K562 (cell line): ENCODE measurements around the gene PDZK1IP1. TPM values are rescaled to one million over a fixed set of nuclear protein-coding genes. Genes with fewer than 3 reads are reported as not detected.

Experiments
- ATAC-seq: fragments of 200-7000 bp; cut with Tn5 transposase; 3 replicates; pipeline ENCODE4 v1.9.1; 2020; ENCODE audit warnings: moderate library complexity
- BruUV-seq: library from RNA; stranded (reverse); fragments of 400-500 nt; replicated peaks from 2 replicates; lab custom pipeline; 2021; lab: Mats Ljungman, UMichigan
- CTCF ChIA-PET: fragments of 300-600 bp; formaldehyde crosslinking; extraction: SDS; loops from one replicate; lab custom pipeline; 2021; ENCODE audit warnings: low intra/inter-chr PET ratio; lab: Yijun Ruan, JAX
- POLR2A ChIA-PET: fragments of 300-600, 350-650 bp; sonication (Branson Sonifier 250); formaldehyde crosslinking; extraction: SDS; loops from one replicate; lab custom pipeline; 2021; ENCODE audit warnings: antibody characterized with exemption, inconsistent platforms; lab: Yijun Ruan, JAX
- DNase-seq, 4 experiments: peaks; one replicate each; pipeline versions ENCODE4 v3.0.0 to v3.0.0-alpha.2; 2011 to 2018; ENCODE audit warnings: low spot score in 3 of 4, mixed read lengths in 3 of 4; ENCODE audit errors: extremely low read depth in 1 of 4
- FAIRE-seq: peaks from 2 replicates; lab custom pipeline; 2011; peaks lifted over from hg19 to GRCh38; lab: Jason Lieb, UNC
- H2AFZ ChIP-seq: 2 replicates; pipeline ENCODE4 v1.6.0; 2011; ENCODE audit warnings: low read depth, low read length, control low read depth, inconsistent platforms
- H3K27ac ChIP-seq: fragments of 200-600 bp; 3 replicates; pipeline ENCODE4 v1.8.0; 2011; ENCODE audit warnings: low read depth, mild to moderate bottlenecking, control low read depth, inconsistent platforms, low read length, moderate library complexity, mixed read lengths; ENCODE audit errors: extremely low read depth
- H3K27me3 ChIP-seq, 2 experiments: fragments of 300-600 bp in 1 of 2; 2 replicates in 1 of 2; 3 replicates in 1 of 2; pipeline versions ENCODE4 v1.6.0 to v1.8.0; 2011; ENCODE audit warnings: inconsistent platforms in 2 of 2, low read length in 2 of 2, mild to moderate bottlenecking in 1 of 2, mixed read lengths in 1 of 2, moderate library complexity in 1 of 2; ENCODE audit not compliant: control insufficient read depth in 2 of 2, insufficient read depth in 2 of 2
- H3K36me3 ChIP-seq: fragments of 300-600 bp; 3 replicates; pipeline ENCODE4 v1.8.0; 2011; ENCODE audit warnings: mild to moderate bottlenecking, low read length, inconsistent platforms; ENCODE audit not compliant: control insufficient read depth, insufficient read depth
- H3K4me1 ChIP-seq, 2 experiments: fragments of 200-600 bp in 1 of 2; replicated peaks in 1 of 2; 2 replicates in 1 of 2; 3 replicates in 1 of 2; pipeline versions ENCODE4 v1.5.1 to v1.8.0; 2011; ENCODE audit warnings: inconsistent platforms in 2 of 2, low read length in 2 of 2, mild to moderate bottlenecking in 1 of 2, mixed read lengths in 1 of 2, moderate library complexity in 1 of 2; ENCODE audit not compliant: control insufficient read depth in 2 of 2, insufficient read depth in 2 of 2
- H3K4me2 ChIP-seq: 2 replicates; pipeline ENCODE4 v1.6.1; 2011; ENCODE audit warnings: low read length, control low read depth, inconsistent platforms, mixed read lengths; ENCODE audit not compliant: insufficient read depth
- H3K4me3 ChIP-seq: fragments of 200-600 bp; sonication (generic), shearing (Covaris generic); 2 replicates; pipeline ENCODE4 v1.5.1; 2016; ENCODE audit warnings: control low read depth, inconsistent platforms
- H3K79me2 ChIP-seq: fragments of 200-600 bp; 3 replicates; pipeline ENCODE4 v1.8.0; 2011; ENCODE audit warnings: low read length, inconsistent platforms; ENCODE audit not compliant: control insufficient read depth, insufficient read depth
- H3K9ac ChIP-seq, 2 experiments: 2 replicates each; pipeline versions ENCODE4 v1.6.0 to v1.6.1; 2011; ENCODE audit warnings: low read depth in 2 of 2, low read length in 2 of 2, control low read depth in 1 of 2, inconsistent platforms in 1 of 2, mild to moderate bottlenecking in 1 of 2, mixed read lengths in 1 of 2; ENCODE audit not compliant: insufficient read depth in 1 of 2
- H3K9me1 ChIP-seq: one replicate; pipeline ENCODE4 v1.6.0; 2011; ENCODE audit warnings: inconsistent platforms, mild to moderate bottlenecking, low read length, moderate library complexity; ENCODE audit not compliant: control insufficient read depth, insufficient read depth
- H3K9me3 ChIP-seq: replicated peaks from 2 replicates; pipeline ENCODE4 v1.5.1; 2011; ENCODE audit warnings: low read depth, low read length, inconsistent platforms; ENCODE audit not compliant: control insufficient read depth, insufficient read depth
- H4K20me1 ChIP-seq: replicated peaks from 2 replicates; pipeline ENCODE4 v1.6.1; 2011; ENCODE audit warnings: low read length, inconsistent platforms, mixed read lengths; ENCODE audit not compliant: control insufficient read depth, insufficient read depth
- CBX2 ChIP-seq: fragments of 200-600 bp; sonication (generic); IDR thresholded peaks from one replicate; pipeline ENCODE4 v1.6.1; 2012; ENCODE audit warnings: mild to moderate bottlenecking, low read length, inconsistent platforms; ENCODE audit not compliant: insufficient read depth, poor library complexity, severe bottlenecking
- EP300 ChIP-seq: IDR thresholded peaks from 2 replicates; pipeline ENCODE4 v1.6.1; 2012; ENCODE audit warnings: low read length, improper control_type of control experiment
- ESRRA ChIP-seq: fragments of 450-650 bp; IDR thresholded peaks from 2 replicates; pipeline ENCODE4 v1.6.1; 2014; ENCODE audit warnings: low read depth, mild to moderate bottlenecking, moderate library complexity, borderline replicate concordance
- FOSL1 ChIP-seq: fragments of 200-800 bp; sonication (Bioruptor generic); conservative IDR thresholded peaks from 2 replicates; pipeline ENCODE4 v1.6.1; 2016; ENCODE audit warnings: missing genetic modification characterization, missing compliant biosample characterization
- HCFC1 ChIP-seq: IDR thresholded peaks from 2 replicates; pipeline ENCODE4 v1.6.1; 2012; ENCODE audit warnings: low read depth, low read length, improper control_type of control experiment
- HDAC2 ChIP-seq: fragments of 450-650 bp; IDR thresholded peaks from 2 replicates; pipeline ENCODE4 v1.6.1; 2016; ENCODE audit warnings: mild to moderate bottlenecking
- NCOR1 ChIP-seq: fragments of 450-650 bp; IDR thresholded peaks from 2 replicates; pipeline ENCODE4 v1.6.1; 2016; ENCODE audit warnings: mild to moderate bottlenecking, moderate library complexity
- RBM25 ChIP-seq: fragments of 200-400 bp; formaldehyde crosslinking; IDR thresholded peaks from 2 replicates; pipeline ENCODE4 v1.6.1; 2018; ENCODE audit warnings: low read length, low read depth, moderate library complexity; ENCODE audit not compliant: severe bottlenecking
- SMARCA4 ChIP-seq: fragments of 450-650 bp; IDR thresholded peaks from 2 replicates; pipeline ENCODE4 v1.6.1; 2016
- SOX6 ChIP-seq: fragments of 450-650 bp; IDR thresholded peaks from 2 replicates; pipeline ENCODE4 v1.6.1; 2014; ENCODE audit warnings: mild to moderate bottlenecking
- SP1 ChIP-seq: sonication (generic); formaldehyde crosslinking; IDR thresholded peaks from 2 replicates; pipeline ENCODE4 v1.8.1; 2022; ENCODE audit warnings: mild to moderate bottlenecking, missing genetic modification reagents
- SPI1 ChIP-seq: IDR thresholded peaks from 2 replicates; pipeline ENCODE4 v1.6.1; 2011; ENCODE audit warnings: low read depth, low read length, control low read depth, borderline replicate concordance
- ZNF253 ChIP-seq: fragments of 250-450 bp; sonication (Bioruptor Pico); conservative IDR thresholded peaks from 2 replicates; pipeline ENCODE4 v1.6.1; 2021; ENCODE audit warnings: mild to moderate bottlenecking
- ZNF444 ChIP-seq: fragments of 250-450 bp; sonication (Bioruptor Pico); IDR thresholded peaks from 2 replicates; pipeline ENCODE4 v1.4.0; 2020; ENCODE audit warnings: mild to moderate bottlenecking, moderate library complexity
- ZNF589 ChIP-seq: fragments of 200-800 bp; sonication (Bioruptor generic); IDR thresholded peaks from 2 replicates; pipeline ENCODE4 v1.6.1; 2016; ENCODE audit warnings: low read depth, missing genetic modification characterization, missing compliant biosample characterization
- WGBS: fragments of 100-300 bp; shearing (Covaris generic); methylation state at CpG from one replicate; pipeline ENCODE4 v1.1.6; 2016; ENCODE audit warnings: low coverage, mixed read lengths; ENCODE audit not compliant: insufficient coverage; ENCODE audit errors: missing lambda C conversion rate; 5-methylcytosine and 5-hydroxymethylcytosine counted together
- in situ Hi-C: fragments of 300-500 bp; cut with MboI; formaldehyde crosslinking; loops from 4 replicates; pipeline ENCODE4 v1.15.0; 2018; ENCODE audit warnings: inconsistent platforms, mixed read lengths
- intact Hi-C: fragments of 100-400 bp; cut with micrococcal nuclease; formaldehyde crosslinking; loops from 2 replicates; pipeline ENCODE4 v1.14.2; 2022
- polyA plus RNA-seq, 8 experiments: library from polyadenylated mRNA; depleted of rRNA in 4 of 8; stranded (reverse) in 5 of 8; unstranded in 3 of 8; fragments of >200 nt; fragmentation: Nextera tagmentation in 2 of 8; fragmentation: Illumina TruSeq in 1 of 8; extraction: Ambion mirVana in 2 of 8; extraction: Trizol in 1 of 8; gene quantifications; 2 replicates each; pipeline versions ENCODE4 v1.2.1 to v1.2.3, GENCODE V29; 2011 to 2014; ENCODE audit warnings: inconsistent platforms in 1 of 8, missing spikeins in 1 of 8
- total RNA-seq, 7 experiments: library from RNA; depleted of rRNA in 6 of 7; stranded (reverse); fragments of >200 nt in 6 of 7; fragmentation: Illumina TruSeq in 2 of 7; extraction: Trizol in 2 of 7; gene quantifications; 2 replicates each; pipeline versions ENCODE4 v1.2.1 to v1.2.3, GENCODE V29; 2011 to 2021; ENCODE audit warnings: low replicate concordance in 1 of 7
- TF ChIP-seq, protein P1 (sequence below): fragments of 450-650 bp; IDR thresholded peaks from 2 replicates; pipeline ENCODE4 v1.6.1; 2017; ENCODE audit warnings: antibody characterized with exemption
- TF ChIP-seq, protein P2 (sequence below): fragments of 450-650 bp; conservative IDR thresholded peaks from 2 replicates; pipeline ENCODE4 v1.6.1; 2016; ENCODE audit warnings: missing genetic modification characterization, low read depth, mild to moderate bottlenecking, control low read depth, missing compliant biosample characterization
- TF ChIP-seq, protein P3 (sequence below), 2 experiments: fragments of 250-450 bp in 1 of 2; fragments of 450-650 bp in 1 of 2; sonication (Bioruptor Pico) in 1 of 2; IDR thresholded peaks; 2 replicates each; pipeline versions ENCODE4 v1.6.1 to v1.8.0; 2016 to 2021; ENCODE audit warnings: mild to moderate bottlenecking in 2 of 2, moderate library complexity in 2 of 2, missing compliant biosample characterization in 1 of 2, missing genetic modification characterization in 1 of 2

Gene PDZK1IP1
- total and polyA plus RNA-seq, 9 of the 15 experiments (the other 6 are each of a cell fraction or from before 2014, with no cell fraction given), result 0.17 to 0.68 (median 0.53) TPM; not detected in 2

DNA sequence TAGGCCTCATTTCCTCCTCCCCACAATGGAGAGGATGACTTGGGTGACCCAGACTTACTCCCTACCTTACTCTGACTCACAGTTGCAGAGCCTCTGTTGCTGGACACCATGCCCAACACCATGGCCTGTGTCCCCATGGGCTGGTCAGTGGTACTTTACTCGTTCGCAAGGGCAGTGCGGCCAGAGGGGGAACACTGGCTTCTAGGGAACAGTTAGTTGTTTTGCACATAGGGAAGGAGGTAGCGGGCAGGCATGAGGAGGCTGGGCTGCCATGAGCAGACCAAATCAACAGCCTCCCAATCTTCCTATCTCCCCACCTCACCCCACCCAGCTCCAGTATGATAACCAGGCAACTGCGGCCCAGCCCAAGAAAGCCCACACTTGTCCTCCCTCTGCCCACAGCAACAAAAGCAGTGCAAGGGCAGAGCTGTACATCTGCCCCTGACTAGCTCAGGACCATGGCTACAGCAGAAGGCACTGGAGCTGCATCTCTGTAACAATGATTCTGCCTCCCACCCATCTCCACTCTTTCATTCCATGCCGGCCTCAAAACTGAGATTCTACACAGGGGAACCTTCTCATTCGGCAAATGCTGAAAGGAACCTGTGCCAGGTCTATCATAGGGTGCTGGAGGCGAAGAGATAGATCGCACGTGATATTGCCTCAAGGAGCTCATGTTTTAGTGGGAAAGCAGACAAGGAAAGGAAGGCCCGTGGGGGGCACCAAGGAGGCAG is 23.6 kb upstream of the PDZK1IP1 start:
- peak overlapping the region; percentile 13 to 68; a peak in 2 of 4 replicates for H3K9ac ChIP-seq
- no TSS peak for BruUV-seq
- peaks cover 5% of the 10 kb centered on the region for H3K9me1 ChIP-seq
- peak; percentile 62 to 77 (median 64) for DNase-seq
- ChIA-PET CTCF (no interaction called here), POLR2A (interaction anchor here (0.7 to 7.7 kb wide), 15 partner anchors 9 to 319 kb away, joined by 3 to 80 read pairs (median 4); partner anchors contain the start of gene PDZK1IP1)
- no peak overlapping the region for H3K4me3 ChIP-seq
- H3K9me3 ChIP-seq, result no peaks in the 10 kb centered on the region
- intact Hi-C loops (loop anchor here (1.0 kb wide), 1 partner anchor 17 kb away; no protein-coding TSS in a partner anchor), in situ Hi-C loops (no loop called here)
- H3K36me3 ChIP-seq, result peaks cover 57% of the 10 kb centered on the region
- peak; percentile 77 for FAIRE-seq
- no peaks in the 10 kb centered on the region for H3K27me3 ChIP-seq
- H3K79me2 ChIP-seq, result peaks cover 6% of the 10 kb centered on the region; the same call in 2 of the 3 replicates
- peak overlapping the region; percentile 11; the same call in 1 of the 2 replicates for H2AFZ ChIP-seq
- peak; percentile 51 for ATAC-seq
- peak overlapping the region; percentile 55 for H3K27ac ChIP-seq
- peak overlapping the region; percentile 59 for H3K4me2 ChIP-seq
- 29% methylated on average over 11 of the region's 11 CpGs for WGBS
- peaks cover 48 to 59% of the 10 kb centered on the region in 2 experiments for H3K4me1 ChIP-seq
- peaks cover 20% of the 10 kb centered on the region; the same call in 1 of the 2 replicates for H4K20me1 ChIP-seq
- TF ChIP-seq, protein P1, sequence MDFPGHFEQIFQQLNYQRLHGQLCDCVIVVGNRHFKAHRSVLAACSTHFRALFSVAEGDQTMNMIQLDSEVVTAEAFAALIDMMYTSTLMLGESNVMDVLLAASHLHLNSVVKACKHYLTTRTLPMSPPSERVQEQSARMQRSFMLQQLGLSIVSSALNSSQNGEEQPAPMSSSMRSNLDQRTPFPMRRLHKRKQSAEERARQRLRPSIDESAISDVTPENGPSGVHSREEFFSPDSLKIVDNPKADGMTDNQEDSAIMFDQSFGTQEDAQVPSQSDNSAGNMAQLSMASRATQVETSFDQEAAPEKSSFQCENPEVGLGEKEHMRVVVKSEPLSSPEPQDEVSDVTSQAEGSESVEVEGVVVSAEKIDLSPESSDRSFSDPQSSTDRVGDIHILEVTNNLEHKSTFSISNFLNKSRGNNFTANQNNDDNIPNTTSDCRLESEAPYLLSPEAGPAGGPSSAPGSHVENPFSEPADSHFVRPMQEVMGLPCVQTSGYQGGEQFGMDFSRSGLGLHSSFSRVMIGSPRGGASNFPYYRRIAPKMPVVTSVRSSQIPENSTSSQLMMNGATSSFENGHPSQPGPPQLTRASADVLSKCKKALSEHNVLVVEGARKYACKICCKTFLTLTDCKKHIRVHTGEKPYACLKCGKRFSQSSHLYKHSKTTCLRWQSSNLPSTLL, result no peak
- TF ChIP-seq ZNF444 (no peak; the same call in 1 of the 2 replicates), ESRRA (no peak), HCFC1 (no peak), HDAC2 (no peak), ZNF589 (CRISPR knock-in tag) (0 out of 2 replicates have a peak, but pooled peaks have one; percentile 41), SOX6 (0 out of 2 replicates have a peak, but pooled peaks have one; percentile 13), SPI1 (no peak), NCOR1 (peak; percentile 50; the same call in 1 of the 2 replicates), FOSL1 (tag) (peak; percentile 53; the same call in 1 of the 2 replicates), EP300 (peak; percentile 49; the same call in 1 of the 2 replicates), RBM25 (no peak), SP1 (CRISPR knock-in tag) (no peak), CBX2 (no peak), SMARCA4 (peak; percentile 29; the same call in 1 of the 2 replicates), ZNF253 (no peak)
- TF ChIP-seq, protein P2, sequence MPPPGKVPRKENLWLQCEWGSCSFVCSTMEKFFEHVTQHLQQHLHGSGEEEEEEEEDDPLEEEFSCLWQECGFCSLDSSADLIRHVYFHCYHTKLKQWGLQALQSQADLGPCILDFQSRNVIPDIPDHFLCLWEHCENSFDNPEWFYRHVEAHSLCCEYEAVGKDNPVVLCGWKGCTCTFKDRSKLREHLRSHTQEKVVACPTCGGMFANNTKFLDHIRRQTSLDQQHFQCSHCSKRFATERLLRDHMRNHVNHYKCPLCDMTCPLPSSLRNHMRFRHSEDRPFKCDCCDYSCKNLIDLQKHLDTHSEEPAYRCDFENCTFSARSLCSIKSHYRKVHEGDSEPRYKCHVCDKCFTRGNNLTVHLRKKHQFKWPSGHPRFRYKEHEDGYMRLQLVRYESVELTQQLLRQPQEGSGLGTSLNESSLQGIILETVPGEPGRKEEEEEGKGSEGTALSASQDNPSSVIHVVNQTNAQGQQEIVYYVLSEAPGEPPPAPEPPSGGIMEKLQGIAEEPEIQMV (tag), result no peak
- TF ChIP-seq, protein P3, sequence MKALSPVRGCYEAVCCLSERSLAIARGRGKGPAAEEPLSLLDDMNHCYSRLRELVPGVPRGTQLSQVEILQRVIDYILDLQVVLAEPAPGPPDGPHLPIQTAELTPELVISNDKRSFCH (CRISPR knock-in tag; IDR thresholded peaks at IDR 0.05), result no peak
- TF ChIP-seq, protein P3 (tag; IDR thresholded peaks at IDR 0.05), result peak; percentile 59; the same call in 1 of the 2 replicates
